A673 (cell line): ENCODE data around the gene OTX2. TPM values are rescaled to one million over a fixed set of nuclear protein-coding genes. Genes with fewer than 3 reads are reported as not detected.
A peak's percentile ranks its signal among the peaks of the same experiment; 100 is the strongest.

Experiments
- BruUV-seq: library from RNA; stranded (reverse); fragments of 400-500 nt; replicated peaks from 2 replicates; lab custom pipeline; 2021; lab: Mats Ljungman, UMichigan
- CTCF ChIA-PET: fragments of 300-600 bp; sonication (Branson Sonifier 250); formaldehyde crosslinking; loops from one replicate; lab custom pipeline; 2022; ENCODE audit warnings: antibody characterized with exemption; lab: Charles Lee
- POLR2A ChIA-PET: fragments of 300-600 bp; sonication (Branson Sonifier 250); formaldehyde crosslinking; loops from one replicate; lab custom pipeline; 2022; ENCODE audit warnings: antibody characterized with exemption; ENCODE audit not compliant: low non-redundant PET; lab: Charles Lee
- DNase-seq: peaks from one replicate; pipeline ENCODE4 v3.0.0-alpha.2; 2015; ENCODE audit warnings: low spot score
- H3K27ac ChIP-seq: fragments of 200-600 bp; sonication (generic); 2 replicates; pipeline ENCODE4 v1.5.1; 2016; ENCODE audit warnings: mixed run types, low read depth, mild to moderate bottlenecking, mixed read lengths, antibody characterized with exemption, low read length; ENCODE audit not compliant: poor library complexity, severe bottlenecking
- H3K27me3 ChIP-seq: fragments of 200-600 bp; sonication (generic); replicated peaks from 2 replicates; pipeline ENCODE4 v1.6.1; 2017; ENCODE audit warnings: mixed run types, low read depth, mild to moderate bottlenecking, mixed read lengths, antibody characterized with exemption, low read length; ENCODE audit not compliant: insufficient read depth, poor library complexity
- H3K36me3 ChIP-seq: fragments of 200-600 bp; sonication (generic); 2 replicates; pipeline ENCODE4 v1.6.1; 2016; ENCODE audit warnings: mixed run types, mild to moderate bottlenecking, mixed read lengths, antibody characterized with exemption, low read length; ENCODE audit not compliant: insufficient read depth, poor library complexity, severe bottlenecking
- H3K4me1 ChIP-seq: fragments of 200-600 bp; sonication (generic); 2 replicates; pipeline ENCODE4 v1.6.1; 2017; ENCODE audit warnings: mixed run types, mild to moderate bottlenecking, mixed read lengths, antibody characterized with exemption, low read length; ENCODE audit not compliant: insufficient read depth, poor library complexity, severe bottlenecking
- H3K4me3 ChIP-seq: fragments of 200-600 bp; sonication (generic); 2 replicates; pipeline ENCODE4 v1.5.1; 2016; ENCODE audit warnings: low read depth, mixed run types, mild to moderate bottlenecking, mixed read lengths, low read length; ENCODE audit not compliant: poor library complexity, severe bottlenecking
- H3K9me3 ChIP-seq: fragments of 200-600 bp; sonication (generic); 2 replicates; pipeline ENCODE4 v1.6.1; 2016; ENCODE audit warnings: mixed run types, low read depth, mild to moderate bottlenecking, mixed read lengths, antibody characterized with exemption, low read length; ENCODE audit not compliant: poor library complexity, severe bottlenecking
- EZH2 ChIP-seq: fragments of 200-600 bp; sonication (generic); IDR thresholded peaks from 2 replicates; pipeline ENCODE4 v1.6.1; 2017; ENCODE audit warnings: borderline replicate concordance, low read depth, mild to moderate bottlenecking, mixed read lengths, antibody characterized with exemption, low read length; ENCODE audit not compliant: poor library complexity, severe bottlenecking
- intact Hi-C: fragments of 100-400 bp; cut with micrococcal nuclease; formaldehyde crosslinking; loops from one replicate; pipeline ENCODE4 v1.10.0; 2022; ENCODE audit not compliant: unreplicated experiment
- total RNA-seq: library from RNA; stranded (reverse); gene quantifications from 2 replicates; pipeline ENCODE4 v1.2.3, GENCODE V29; 2021
- TF ChIP-seq, protein P1 (sequence below): fragments of 300-800, 200-600 bp; sonication (generic); conservative IDR thresholded peaks from 2 replicates; pipeline ENCODE4 v1.5.1; 2017; ENCODE audit warnings: low read depth, mild to moderate bottlenecking, antibody characterized with exemption, low read length, moderate library complexity, mixed read lengths

The OTX2 gene
- total RNA-seq, 1 experiment from 2014 or later = 129 TPM

GRCh38 chr14:56815745-56816144 is 5.5 kb upstream of the OTX2 start:
- H3K27me3 ChIP-seq = no peaks in the 10 kb centered on the region
- peak overlapping the region; percentile 95 for H3K27ac ChIP-seq
- TF ChIP-seq, protein P1, sequence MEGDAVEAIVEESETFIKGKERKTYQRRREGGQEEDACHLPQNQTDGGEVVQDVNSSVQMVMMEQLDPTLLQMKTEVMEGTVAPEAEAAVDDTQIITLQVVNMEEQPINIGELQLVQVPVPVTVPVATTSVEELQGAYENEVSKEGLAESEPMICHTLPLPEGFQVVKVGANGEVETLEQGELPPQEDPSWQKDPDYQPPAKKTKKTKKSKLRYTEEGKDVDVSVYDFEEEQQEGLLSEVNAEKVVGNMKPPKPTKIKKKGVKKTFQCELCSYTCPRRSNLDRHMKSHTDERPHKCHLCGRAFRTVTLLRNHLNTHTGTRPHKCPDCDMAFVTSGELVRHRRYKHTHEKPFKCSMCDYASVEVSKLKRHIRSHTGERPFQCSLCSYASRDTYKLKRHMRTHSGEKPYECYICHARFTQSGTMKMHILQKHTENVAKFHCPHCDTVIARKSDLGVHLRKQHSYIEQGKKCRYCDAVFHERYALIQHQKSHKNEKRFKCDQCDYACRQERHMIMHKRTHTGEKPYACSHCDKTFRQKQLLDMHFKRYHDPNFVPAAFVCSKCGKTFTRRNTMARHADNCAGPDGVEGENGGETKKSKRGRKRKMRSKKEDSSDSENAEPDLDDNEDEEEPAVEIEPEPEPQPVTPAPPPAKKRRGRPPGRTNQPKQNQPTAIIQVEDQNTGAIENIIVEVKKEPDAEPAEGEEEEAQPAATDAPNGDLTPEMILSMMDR = no peak
- TF ChIP-seq EZH2 = no peak
- POLR2A ChIA-PET = no interaction called here
- no peaks in the 10 kb centered on the region for H3K9me3 ChIP-seq
- H3K36me3 ChIP-seq = no peaks in the 10 kb centered on the region
- H3K4me3 ChIP-seq = peak overlapping the region; percentile 71
- CTCF ChIA-PET = no interaction called here
- no peak for DNase-seq
- no TSS peak for BruUV-seq
- peaks cover 27% of the 10 kb centered on the region for H3K4me1 ChIP-seq
- intact Hi-C loops = loop anchor here (10.0 kb wide), 1 partner anchor 261 kb away; no protein-coding TSS in a partner anchor

- Histone ChIP-seq H3K9me3 (no peaks in the 10 kb centered on the region), H3K36me3 (peaks cover under 1% of the 10 kb centered on the region), H3K27me3 (no peaks in the 10 kb centered on the region), H3K4me3 (peak overlapping the region; percentile 71), H3K4me1 (peaks cover 21% of the 10 kb centered on the region), H3K27ac (peak overlapping the region; percentile 95)
- no peak for DNase-seq
- POLR2A ChIA-PET = interaction anchor here (0.6 to 0.7 kb wide), 3 partner anchors 43 to 177 kb away, joined by 3 to 10 read pairs (median 4); no protein-coding TSS in a partner anchor
- BruUV-seq = TSS peak; percentile 15
- intact Hi-C loops = loop anchor here (5.0 to 10.0 kb wide), 4 partner anchors 227 to 372 kb away; no protein-coding TSS in a partner anchor
- CTCF ChIA-PET = interaction anchor here (0.7 kb wide), 1 partner anchor 567 kb away, joined by 6 read pairs; no protein-coding TSS in a partner anchor
- TF ChIP-seq, protein P1 = no peak
- no peak for TF ChIP-seq EZH2
Measured at GRCh38 chr14:56814969-56815700, 4.9 kb upstream of the OTX2 start.

- ChIA-PET CTCF (interaction anchor here (0.7 kb wide), 1 partner anchor 568 kb away, joined by 6 read pairs; no protein-coding TSS in a partner anchor), POLR2A (interaction anchor here (0.6 to 0.9 kb wide), 5 partner anchors 43 to 228 kb away, joined by 3 to 10 read pairs (median 3); no protein-coding TSS in a partner anchor)
- Histone ChIP-seq H3K36me3 (peaks cover 6% of the 10 kb centered on the region), H3K27me3 (no peaks in the 10 kb centered on the region), H3K27ac (peak overlapping the region; percentile 95), H3K9me3 (no peaks in the 10 kb centered on the region), H3K4me1 (peaks cover 15% of the 10 kb centered on the region), H3K4me3 (peak overlapping the region; percentile 71)
- DNase-seq = peak; percentile 84
- intact Hi-C loops = loop anchor here (5.0 to 10.0 kb wide), 4 partner anchors 228 to 373 kb away; no protein-coding TSS in a partner anchor
- no TSS peak for BruUV-seq
- TF ChIP-seq EZH2 = no peak
- TF ChIP-seq, protein P1 = no peak
Measured at GRCh38 chr14:56814519-56814959, 4.3 kb upstream of the OTX2 start.
